ENCODE data around the gene XRCC6.

DNA sequence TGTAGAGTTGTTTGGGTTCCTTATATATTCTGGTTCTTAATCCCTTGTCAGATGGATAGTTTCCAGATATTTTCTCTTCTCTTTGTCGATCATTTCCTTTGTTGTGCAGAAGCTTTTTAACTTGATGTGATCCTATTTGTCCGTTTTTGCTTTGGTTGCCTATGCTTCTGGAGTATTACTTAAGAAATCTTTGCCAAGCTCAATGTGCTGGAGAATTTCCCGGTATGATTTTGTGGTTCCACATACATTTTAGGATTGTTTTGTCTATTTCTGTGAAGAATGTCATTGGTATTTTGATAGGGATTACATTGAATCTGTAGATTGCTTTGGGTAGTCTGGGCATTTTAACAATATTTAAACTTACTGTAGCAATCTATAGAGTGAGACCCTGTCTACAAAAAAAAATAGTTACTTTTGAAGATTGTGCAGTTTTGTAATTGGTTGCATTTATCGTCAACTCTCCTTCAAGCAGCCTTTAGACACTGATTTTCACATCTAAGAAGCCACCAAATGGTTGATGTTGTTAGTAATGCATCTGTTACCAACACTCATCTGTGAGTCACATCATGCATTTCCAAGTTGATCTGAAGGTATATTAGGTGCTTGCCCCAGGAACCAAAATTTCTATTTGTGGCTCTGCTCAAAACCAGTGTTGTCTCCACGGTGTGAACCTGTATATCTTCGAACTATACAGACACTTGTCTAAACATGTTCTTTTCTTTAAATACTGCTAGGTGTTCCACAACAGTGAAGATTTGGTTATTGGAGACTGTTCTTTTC lies 21.4 kb downstream of the XRCC6 start:
- TF ChIP-seq CTCF (IDR thresholded peaks at IDR 0.05) (no peak), POLR2A (IDR thresholded peaks at IDR 0.05) (no peak)

Measured in testis (tissue), 2 donors.